PC-3 (cell line): ENCODE data around the gene SPCS2. TPM values are rescaled to one million over a fixed set of nuclear protein-coding genes. Genes with fewer than 3 reads are reported as not detected.
"Not testable (repeated sequence)": the region's sequence is repeated elsewhere in the genome, so short reads cannot be mapped to it uniquely, and the experiment has no call there.

Source experiments
- ATAC-seq: fragments of 200-7000 bp; cut with Tn5 transposase; 2 replicates; pipeline ENCODE4 v1.9.1; 2020; ENCODE audit warnings: mild to moderate bottlenecking, moderate library complexity
- BruUV-seq: library from RNA; stranded (reverse); fragments of 400-500 nt; replicated peaks from 2 replicates; lab custom pipeline; 2021; lab: Mats Ljungman, UMichigan
- CTCF ChIA-PET: fragments of 300-600 bp; sonication (Branson Sonifier 250); formaldehyde crosslinking; loops from one replicate; lab custom pipeline; 2022; ENCODE audit warnings: antibody characterized with exemption; lab: Charles Lee
- POLR2A ChIA-PET: fragments of 300-600 bp; sonication (Branson Sonifier 250); formaldehyde crosslinking; loops from one replicate; lab custom pipeline; 2022; ENCODE audit warnings: antibody characterized with exemption; ENCODE audit not compliant: unreplicated experiment; lab: Charles Lee
- DNase-seq: peaks from one replicate; pipeline ENCODE4 v3.0.0-alpha.2; 2015
- H2AFZ ChIP-seq: fragments of 300-600 bp; sonication (generic); 2 replicates; pipeline ENCODE4 v1.6.0; 2016; ENCODE audit warnings: antibody characterized with exemption, low read length
- H3F3A ChIP-seq: fragments of 300-600 bp; sonication (generic); one replicate; pipeline ENCODE4 v1.6.0; 2017; ENCODE audit warnings: antibody characterized with exemption, low read length, control low read depth, mild to moderate bottlenecking; ENCODE audit not compliant: unreplicated experiment
- H3K27ac ChIP-seq: fragments of 300-600 bp; sonication (generic); 2 replicates; pipeline ENCODE4 v1.5.1; 2016; ENCODE audit warnings: mild to moderate bottlenecking, low read length
- H3K27me3 ChIP-seq: fragments of 300-600 bp; sonication (generic); 2 replicates; pipeline ENCODE4 v1.6.1; 2016; ENCODE audit warnings: low read length, mixed read lengths
- H3K36me3 ChIP-seq: fragments of 300-600 bp; sonication (generic); 2 replicates; pipeline ENCODE4 v1.6.1; 2016; ENCODE audit warnings: low read depth, mixed run types, low read length, mixed read lengths
- H3K4me1 ChIP-seq: fragments of 300-600 bp; sonication (generic); 2 replicates; pipeline ENCODE4 v1.5.1; 2016; ENCODE audit warnings: low read length; ENCODE audit not compliant: insufficient read depth
- H3K4me2 ChIP-seq: fragments of 300-600 bp; sonication (generic); 2 replicates; pipeline ENCODE4 v1.6.0; 2016; ENCODE audit warnings: low read length
- H3K4me3 ChIP-seq: fragments of 300-600 bp; sonication (generic); 2 replicates; pipeline ENCODE4 v1.5.1; 2016; ENCODE audit warnings: mild to moderate bottlenecking, low read length, mixed read lengths
- H3K79me2 ChIP-seq: fragments of 300-600 bp; sonication (generic); 2 replicates; pipeline ENCODE4 v1.6.1; 2017; ENCODE audit warnings: low read length, mixed read lengths
- H3K9ac ChIP-seq: fragments of 300-600 bp; sonication (generic); 2 replicates; pipeline ENCODE4 v1.6.0; 2016; ENCODE audit warnings: mild to moderate bottlenecking, low read length
- H3K9me2 ChIP-seq: fragments of 300-600 bp; sonication (generic); replicated peaks from 2 replicates; pipeline ENCODE4 v1.6.1; 2016; ENCODE audit warnings: mixed run types, low read length, mixed read lengths
- H3K9me3 ChIP-seq: fragments of 300-600 bp; sonication (generic); 2 replicates; pipeline ENCODE4 v1.6.1; 2016; ENCODE audit warnings: low read length, mixed read lengths
- H4K20me1 ChIP-seq: fragments of 300-600 bp; sonication (generic); 2 replicates; pipeline ENCODE4 v1.6.1; 2016; ENCODE audit warnings: low read length, mixed read lengths
- CTCF ChIP-seq: fragments of 300-600 bp; sonication (generic); conservative IDR thresholded peaks from 2 replicates; pipeline ENCODE4 v1.5.1; 2017; ENCODE audit warnings: antibody characterized with exemption, low read depth, mild to moderate bottlenecking, low read length
- EZH2 ChIP-seq: fragments of 300-600 bp; sonication (generic); IDR thresholded peaks from one replicate; pipeline ENCODE4 v1.6.1; 2017; ENCODE audit warnings: antibody characterized with exemption, mild to moderate bottlenecking, low read length; ENCODE audit not compliant: unreplicated experiment
- EZH2phosphoT487 ChIP-seq: fragments of 300-600 bp; sonication (generic); IDR thresholded peaks from 2 replicates; pipeline ENCODE4 v1.6.1; 2018; ENCODE audit warnings: mild to moderate bottlenecking, antibody characterized with exemption, low read length, borderline replicate concordance
- intact Hi-C: fragments of 100-400 bp; cut with micrococcal nuclease; formaldehyde crosslinking; loops from 2 replicates; pipeline ENCODE4 v1.9.0; 2023
- total RNA-seq: library from RNA; depleted of rRNA; stranded (reverse); fragments of >200 nt; gene quantifications from 2 replicates; pipeline ENCODE4 v1.2.3, GENCODE V29; 2014

The SPCS2 gene
- total RNA-seq, 1 experiment from 2014 or later, result 129 TPM

GRCh38 chr11:74988541-74989259 is 39.6 kb downstream of the SPCS2 start, which contains the start of gene NEU3:
Gene NEU3 (plus strand): TSS chr11:74988933. CDS start chr11:74989061, 128 bp downstream.
- Histone ChIP-seq H2AFZ (peak within 1 kb of the TSS; percentile 92), H3K9me2 (no peaks in the 10 kb centered on the region), H3K36me3 (no peaks in the 10 kb centered on the region), H4K20me1 (no peaks in the 10 kb centered on the region), H3K4me2 (peak within 1 kb of the TSS; percentile 89), H3K4me3 (peak within 1 kb of the TSS; percentile 94), H3K79me2 (peaks cover 34% of the 10 kb centered on the region), H3K9me3 (no peaks in the 10 kb centered on the region), H3K4me1 (peaks cover 10% of the 10 kb centered on the region), H3F3A (no peaks in the 10 kb centered on the region), H3K9ac (peak within 1 kb of the TSS; percentile 83), H3K27ac (peak within 1 kb of the TSS; percentile 35), H3K27me3 (no peaks in the 10 kb centered on the region)
- ChIA-PET CTCF (interaction anchor here (0.5 to 1.5 kb wide), 3 partner anchors 156 to 260 kb away, joined by 3 to 8 read pairs (median 3); no protein-coding TSS in a partner anchor), POLR2A (interaction anchor here (0.5 kb wide), 2 partner anchors 33 to 348 kb away, joined by 3 to 5 read pairs; no protein-coding TSS in a partner anchor)
- BruUV-seq, result TSS peak; percentile 62
- intact Hi-C loops, result loop anchor here (1.0 to 5.0 kb wide), 2 partner anchors 39 to 61 kb away; partner anchors contain the start of genes SPCS2 and XRRA1
- ATAC-seq (peak; percentile 93), DNase-seq (peak; percentile 88)
- TF ChIP-seq CTCF (no peak), EZH2 (no peak), EZH2phosphoT487 (no peak)

- Histone ChIP-seq H3K4me1 (peaks cover 10% of the 10 kb centered on the region), H3K27me3 (no peaks in the 10 kb centered on the region), H4K20me1 (no peaks in the 10 kb centered on the region), H3K79me2 (peaks cover 34% of the 10 kb centered on the region), H3K4me2 (peak overlapping the region; percentile 89), H3K4me3 (peak overlapping the region; percentile 94), H3K36me3 (no peaks in the 10 kb centered on the region), H3F3A (no peaks in the 10 kb centered on the region), H2AFZ (peak overlapping the region; percentile 92), H3K27ac (peak overlapping the region; percentile 35), H3K9me3 (no peaks in the 10 kb centered on the region), H3K9me2 (no peaks in the 10 kb centered on the region), H3K9ac (peak overlapping the region; percentile 83)
- ATAC-seq, result peak; percentile 8
- POLR2A ChIA-PET, result no interaction called here
- intact Hi-C loops, result loop anchor here (1.0 to 5.0 kb wide), 2 partner anchors 40 to 62 kb away; partner anchors contain the start of genes SPCS2 and XRRA1
- CTCF ChIA-PET, result interaction anchor here (1.0 to 1.5 kb wide), 2 partner anchors 253 to 259 kb away, joined by 3 read pairs; no protein-coding TSS in a partner anchor
- DNase-seq, result peak; percentile 32
- TF ChIP-seq EZH2phosphoT487, result no peak
- no peak for TF ChIP-seq EZH2
- TF ChIP-seq CTCF, result no peak
- BruUV-seq, result no TSS peak
Observed at GRCh38 chr11:74989260-74989638, 40.2 kb downstream of the SPCS2 start.

GRCh38 chr11:74990150-74990549 is 41.1 kb downstream of the SPCS2 start:
- H3K4me2 ChIP-seq, result peak overlapping the region; percentile 89
- DNase-seq, H3K9me2 ChIP-seq, ATAC-seq, POLR2A ChIA-PET, H3F3A ChIP-seq, H4K20me1 ChIP-seq, H3K9ac ChIP-seq, H3K36me3 ChIP-seq, H3K27ac ChIP-seq, H2AFZ ChIP-seq, H3K9me3 ChIP-seq, BruUV-seq, CTCF ChIA-PET, H3K27me3 ChIP-seq, intact Hi-C loops: not testable (repeated sequence)
- peaks cover 10% of the 10 kb centered on the region for H3K4me1 ChIP-seq
- peak overlapping the region; percentile 94 for H3K4me3 ChIP-seq
- H3K79me2 ChIP-seq, result peaks cover 34% of the 10 kb centered on the region
